ENCODE measurements around the gene KLHL14. TPM values are rescaled to one million over a fixed set of nuclear protein-coding genes. Genes with fewer than 3 reads are reported as not detected.

Gene KLHL14
- total RNA-seq, 1 experiment from 2014 or later: 0.07 TPM

DNA sequence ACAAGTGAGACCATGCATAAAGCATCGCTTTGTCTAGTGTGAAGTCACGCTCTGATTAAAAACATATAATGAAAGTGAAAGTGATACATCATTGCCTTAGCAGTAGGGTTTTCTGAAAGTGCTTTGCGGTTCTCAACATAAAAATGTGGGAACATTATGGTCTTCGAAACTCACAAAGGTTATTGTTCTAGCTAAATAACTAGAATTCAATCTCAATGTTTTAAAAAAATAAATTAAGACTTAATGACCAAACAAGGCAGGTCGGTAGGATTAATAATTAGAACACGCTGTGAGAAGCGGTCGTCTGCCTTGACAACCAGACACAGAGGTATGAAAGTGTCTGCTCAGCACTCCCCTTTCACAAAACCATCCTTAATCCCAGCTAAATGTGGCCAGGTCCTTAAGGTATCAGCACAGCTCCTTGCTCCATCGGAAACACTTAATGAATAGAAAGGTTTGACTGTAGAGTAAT is 42.2 kb downstream of the KLHL14 start:
- peak overlapping the region; percentile 54 for H3K4me3 Mint-ChIP-seq (ENCODE audit: low read depth, unreplicated experiment)
- no TSS peak for BruUV-seq (replicated peaks)
- no peak for DNase-seq
- peaks cover 8% of the 10 kb centered on the region for H3K4me1 Mint-ChIP-seq (ENCODE audit: low read depth, unreplicated experiment)
- H3K36me3 Mint-ChIP-seq (ENCODE audit: insufficient read depth, unreplicated experiment): no peaks in the 10 kb centered on the region
- CTCF ChIA-PET: interaction anchor here (0.5 to 0.6 kb wide), 2 partner anchors 146 to 438 kb away, joined by 3 read pairs; no protein-coding TSS in a partner anchor
- no peaks in the 10 kb centered on the region for H3K9me3 Mint-ChIP-seq (ENCODE audit: low read depth, unreplicated experiment)
- intact Hi-C loops (cut with micrococcal nuclease; ENCODE audit: unreplicated experiment): no loop called here
- TF ChIP-seq CTCF (IDR thresholded peaks at IDR 0.05; ENCODE audit: unreplicated experiment): no peak
- H3K27me3 Mint-ChIP-seq (ENCODE audit: unreplicated experiment): no peaks in the 10 kb centered on the region
- H3K27ac Mint-ChIP-seq (ENCODE audit: unreplicated experiment): peak overlapping the region; percentile 15

DNA sequence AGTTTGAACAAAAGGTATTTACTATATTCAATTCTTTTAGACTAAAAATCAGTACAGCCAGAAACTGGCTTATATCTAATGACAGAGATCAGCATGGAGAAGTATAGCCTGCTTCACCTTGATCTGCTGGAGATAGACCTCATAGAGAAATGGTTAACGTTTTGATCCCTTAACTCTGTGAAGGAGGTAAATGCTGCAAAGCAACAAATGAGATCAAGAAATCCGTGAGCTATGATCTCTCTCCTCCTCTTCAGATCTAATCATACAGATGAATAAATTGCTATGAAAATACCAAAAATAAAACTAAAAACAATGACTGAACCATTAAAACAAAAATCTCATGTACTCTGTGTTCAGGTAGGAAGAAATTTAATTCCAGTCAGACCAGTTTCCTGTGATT is 42.8 kb downstream of the KLHL14 start:
- Mint-ChIP-seq H3K4me3 (ENCODE audit: low read depth, unreplicated experiment) (peak overlapping the region; percentile 54), H3K27ac (ENCODE audit: unreplicated experiment) (peak overlapping the region; percentile 45), H3K36me3 (ENCODE audit: insufficient read depth, unreplicated experiment) (no peaks in the 10 kb centered on the region), H3K27me3 (ENCODE audit: unreplicated experiment) (no peaks in the 10 kb centered on the region), H3K4me1 (ENCODE audit: low read depth, unreplicated experiment) (peaks cover 2% of the 10 kb centered on the region), H3K9me3 (ENCODE audit: low read depth, unreplicated experiment) (no peaks in the 10 kb centered on the region)
- no peak for TF ChIP-seq CTCF (IDR thresholded peaks at IDR 0.05; ENCODE audit: unreplicated experiment)
- CTCF ChIA-PET: interaction anchor here (0.5 kb wide), 1 partner anchor 15 kb away, joined by 3 read pairs; no protein-coding TSS in a partner anchor
- no TSS peak for BruUV-seq (replicated peaks)
- DNase-seq: no peak
- intact Hi-C loops (cut with micrococcal nuclease; ENCODE audit: unreplicated experiment): no loop called here

DNA sequence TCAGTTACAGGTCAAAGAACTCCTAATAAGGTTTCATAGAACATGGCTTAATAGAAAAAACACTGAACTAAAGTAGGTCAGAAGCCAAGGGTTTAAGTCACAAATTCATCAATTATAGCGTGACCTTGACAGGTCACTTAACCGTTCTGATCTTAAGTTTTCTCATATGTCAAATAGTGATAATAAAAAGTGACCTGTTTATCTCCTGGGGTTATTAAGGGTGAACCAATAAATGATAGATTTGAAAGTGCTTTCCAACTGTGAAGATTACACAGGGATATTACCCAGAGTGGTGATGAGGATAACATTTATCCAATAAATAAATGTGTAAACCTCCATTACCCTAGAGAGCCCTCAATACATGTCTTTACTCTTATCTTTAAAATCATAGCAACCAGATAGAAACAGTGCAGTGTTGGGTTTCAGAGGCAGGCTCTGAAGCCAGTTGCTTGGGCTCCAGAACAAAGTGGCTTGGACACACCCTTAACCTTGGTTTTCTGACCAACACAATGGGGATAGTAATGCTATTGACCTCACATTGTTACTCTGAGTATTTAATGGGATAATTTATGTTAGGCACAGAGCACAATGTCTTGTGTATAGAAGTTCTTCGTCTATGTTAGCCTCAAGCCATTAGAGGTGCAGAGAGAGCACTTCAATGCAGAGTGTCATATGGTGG is 48.6 kb downstream of the KLHL14 start:
- no peaks in the 10 kb centered on the region for H3K36me3 Mint-ChIP-seq (ENCODE audit: insufficient read depth, unreplicated experiment)
- H3K4me3 Mint-ChIP-seq (ENCODE audit: low read depth, unreplicated experiment): no peak overlapping the region
- TF ChIP-seq CTCF (IDR thresholded peaks at IDR 0.05; ENCODE audit: unreplicated experiment): no peak
- no TSS peak for BruUV-seq (replicated peaks)
- H3K9me3 Mint-ChIP-seq (ENCODE audit: low read depth, unreplicated experiment): peaks cover 2% of the 10 kb centered on the region
- CTCF ChIA-PET: no interaction called here
- H3K27me3 Mint-ChIP-seq (ENCODE audit: unreplicated experiment): no peaks in the 10 kb centered on the region
- intact Hi-C loops (cut with micrococcal nuclease; ENCODE audit: unreplicated experiment): no loop called here
- no peak overlapping the region for H3K27ac Mint-ChIP-seq (ENCODE audit: unreplicated experiment)
- H3K4me1 Mint-ChIP-seq (ENCODE audit: low read depth, unreplicated experiment): no peaks in the 10 kb centered on the region
- no peak for DNase-seq

DNA sequence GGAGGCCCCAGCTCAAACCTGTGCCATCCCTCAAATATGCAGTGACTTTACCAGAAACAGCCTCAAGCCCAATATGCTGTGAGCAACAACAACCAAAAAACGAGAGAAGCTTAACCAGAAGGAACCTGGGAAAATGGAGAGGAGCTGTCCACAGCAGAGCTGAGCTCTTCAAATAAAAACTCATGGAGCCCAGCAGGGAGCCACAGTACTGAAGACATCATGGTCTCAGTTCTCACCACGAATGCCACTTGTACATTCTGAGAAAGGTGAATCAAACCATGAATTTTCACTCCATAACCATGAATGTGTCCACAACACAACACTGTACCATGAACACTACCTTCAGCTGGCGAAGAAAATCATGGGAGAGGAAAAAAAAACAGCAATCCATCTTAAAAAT is 50.5 kb downstream of the KLHL14 start:
- no peaks in the 10 kb centered on the region for H3K36me3 Mint-ChIP-seq (ENCODE audit: insufficient read depth, unreplicated experiment)
- BruUV-seq (replicated peaks): no TSS peak
- H3K27ac Mint-ChIP-seq (ENCODE audit: unreplicated experiment): no peak overlapping the region
- H3K4me1 Mint-ChIP-seq (ENCODE audit: low read depth, unreplicated experiment): no peaks in the 10 kb centered on the region
- H3K4me3 Mint-ChIP-seq (ENCODE audit: low read depth, unreplicated experiment): no peak overlapping the region
- intact Hi-C loops (cut with micrococcal nuclease; ENCODE audit: unreplicated experiment): no loop called here
- H3K9me3 Mint-ChIP-seq (ENCODE audit: low read depth, unreplicated experiment): peaks cover 2% of the 10 kb centered on the region
- no peak for DNase-seq
- CTCF ChIA-PET: no interaction called here
- TF ChIP-seq CTCF (IDR thresholded peaks at IDR 0.05; ENCODE audit: unreplicated experiment): no peak
- H3K27me3 Mint-ChIP-seq (ENCODE audit: unreplicated experiment): no peaks in the 10 kb centered on the region
